Measurements from ENCODE around the gene SPSB1.

The SPSB1 gene

DNA sequence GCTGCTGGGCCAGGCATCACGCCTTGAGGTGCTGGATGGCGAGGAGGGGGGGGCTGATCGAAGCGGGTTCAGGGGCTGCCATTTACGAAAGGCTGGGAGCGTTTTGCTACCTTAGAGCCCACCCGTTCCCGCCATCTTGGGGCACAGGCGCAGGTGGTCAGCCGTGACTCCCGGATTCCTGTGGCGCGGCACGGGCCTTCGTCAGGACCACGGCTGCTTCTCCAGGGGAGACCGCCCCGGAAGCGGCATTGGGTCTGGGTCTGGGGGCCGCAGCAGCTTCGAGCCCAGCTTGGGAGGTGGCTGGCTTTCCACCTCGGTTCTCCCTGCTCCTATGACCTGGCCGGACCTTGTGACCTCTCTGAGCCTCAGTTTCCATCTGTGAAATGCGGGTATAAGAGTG lies 23.8 kb downstream of the SPSB1 start:
- in situ Hi-C loops (cut with MboI; ENCODE audit: low sequenced_read_pairs) = no loop called here
- Histone ChIP-seq H3K4me1 (no peaks in the 10 kb centered on the region; the same call in 1 of the 2 replicates), H3K4me3 (no peak overlapping the region)

GRCh38 chr1:9317072-9317471 lies 24.4 kb downstream of the SPSB1 start:
- Histone ChIP-seq H3K36me3 (replicated peaks) (no peaks in the 10 kb centered on the region), H3K9me3 (no peaks in the 10 kb centered on the region), H3K4me1 (no peaks in the 10 kb centered on the region; the same call in 1 of the 2 replicates), H3K4me3 (no peak overlapping the region), H3K27me3 (ENCODE audit: low read depth) (no peaks in the 10 kb centered on the region)
- in situ Hi-C loops (cut with MboI; ENCODE audit: low sequenced_read_pairs) = no loop called here
- no peak for DNase-seq (ENCODE audit: low spot score in 2 of 2)

More for the DNA sequence above, 23.8 kb downstream of the SPSB1 start:
- Histone ChIP-seq H3K27me3 (ENCODE audit: low read depth) (no peaks in the 10 kb centered on the region), H3K9me3 (no peaks in the 10 kb centered on the region), H3K36me3 (replicated peaks) (no peaks in the 10 kb centered on the region)
- DNase-seq (ENCODE audit: low spot score in 2 of 2) = no peak

DNA sequence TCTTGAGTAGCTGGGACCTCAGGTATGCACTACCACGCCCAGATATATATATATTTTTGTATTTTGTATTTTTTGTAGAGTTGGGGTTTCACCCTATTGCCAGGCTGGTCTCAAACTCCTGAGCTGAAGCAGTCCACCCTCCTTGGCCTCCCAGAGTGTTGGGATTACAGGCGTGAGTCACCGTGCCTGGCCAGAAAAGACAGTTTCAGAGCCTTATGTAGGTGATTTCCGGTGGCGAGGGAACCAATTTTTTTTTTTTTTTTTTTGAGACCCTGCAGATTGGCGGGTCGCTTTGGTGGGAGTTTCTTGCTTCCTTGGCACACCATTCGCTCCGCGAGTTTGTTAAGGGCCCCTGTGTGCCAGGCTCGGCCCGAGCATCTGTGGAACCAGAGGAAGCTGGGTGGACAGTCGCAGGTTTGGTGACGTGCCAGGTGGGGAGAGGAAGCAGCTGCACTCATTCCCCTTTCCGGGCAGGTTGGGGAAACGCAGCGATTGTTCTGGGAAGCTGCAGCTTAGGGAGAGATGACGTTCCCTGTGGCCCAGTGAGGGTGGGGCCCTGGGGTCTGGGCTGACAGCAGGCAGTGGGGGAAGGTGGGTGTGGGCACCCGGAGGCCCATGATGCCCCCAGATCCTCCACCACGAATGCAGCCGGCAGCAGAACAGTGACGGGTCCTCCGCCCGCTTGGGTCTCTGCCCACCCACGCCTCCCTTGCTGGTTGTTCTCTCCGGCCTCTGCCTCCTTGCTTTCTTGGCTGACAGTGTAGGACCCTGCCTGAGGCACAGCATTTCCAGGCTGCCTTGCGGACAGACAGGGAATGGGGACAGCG lies 25.1 kb downstream of the SPSB1 start:
- in situ Hi-C loops (cut with MboI; ENCODE audit: low sequenced_read_pairs) = no loop called here
- H3K4me3 ChIP-seq = no peak overlapping the region
- H3K9me3 ChIP-seq = no peaks in the 10 kb centered on the region
- H3K4me1 ChIP-seq = no peaks in the 10 kb centered on the region
- no peaks in the 10 kb centered on the region for H3K36me3 ChIP-seq (replicated peaks)
- DNase-seq (ENCODE audit: low spot score in 2 of 2) = no peak
- H3K27me3 ChIP-seq (ENCODE audit: low read depth) = no peaks in the 10 kb centered on the region

DNA sequence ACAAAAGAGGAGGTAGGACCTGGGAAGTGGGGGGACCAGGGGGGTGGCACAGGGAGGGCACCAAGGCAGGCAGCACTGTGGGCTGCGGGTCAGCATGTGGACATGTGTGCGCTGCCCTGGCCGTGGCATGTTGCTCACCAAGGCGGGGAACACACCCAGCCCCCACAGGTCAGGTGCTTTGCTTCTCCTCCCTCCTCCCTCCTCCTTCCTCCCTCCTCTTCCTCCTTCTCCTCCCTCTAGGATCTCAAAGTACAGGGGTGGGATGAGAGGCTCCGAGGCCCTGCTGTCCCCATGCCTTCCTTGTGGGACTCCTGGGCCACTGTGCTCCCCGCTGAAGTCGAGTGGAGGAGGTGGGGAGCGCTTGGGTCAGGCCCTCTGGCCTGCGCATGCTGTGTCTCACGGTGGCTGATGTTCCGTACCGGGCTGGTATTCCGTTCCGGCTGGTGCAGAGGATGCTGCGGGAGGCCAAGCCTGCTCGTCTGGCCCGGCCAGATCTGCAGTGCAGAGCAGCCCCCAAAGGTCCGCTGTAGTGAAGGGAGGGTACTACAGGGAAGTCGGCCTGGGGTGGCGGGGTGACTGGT lies 26.6 kb downstream of the SPSB1 start:
- H3K4me1 ChIP-seq = no peaks in the 10 kb centered on the region
- no peak overlapping the region for H3K4me3 ChIP-seq
- no peaks in the 10 kb centered on the region for H3K27me3 ChIP-seq (ENCODE audit: low read depth)
- DNase-seq (ENCODE audit: low spot score in 2 of 2) = no peak
- in situ Hi-C loops (cut with MboI; ENCODE audit: low sequenced_read_pairs) = no loop called here
- no peaks in the 10 kb centered on the region for H3K9me3 ChIP-seq
- no peaks in the 10 kb centered on the region for H3K36me3 ChIP-seq (replicated peaks)

DNA sequence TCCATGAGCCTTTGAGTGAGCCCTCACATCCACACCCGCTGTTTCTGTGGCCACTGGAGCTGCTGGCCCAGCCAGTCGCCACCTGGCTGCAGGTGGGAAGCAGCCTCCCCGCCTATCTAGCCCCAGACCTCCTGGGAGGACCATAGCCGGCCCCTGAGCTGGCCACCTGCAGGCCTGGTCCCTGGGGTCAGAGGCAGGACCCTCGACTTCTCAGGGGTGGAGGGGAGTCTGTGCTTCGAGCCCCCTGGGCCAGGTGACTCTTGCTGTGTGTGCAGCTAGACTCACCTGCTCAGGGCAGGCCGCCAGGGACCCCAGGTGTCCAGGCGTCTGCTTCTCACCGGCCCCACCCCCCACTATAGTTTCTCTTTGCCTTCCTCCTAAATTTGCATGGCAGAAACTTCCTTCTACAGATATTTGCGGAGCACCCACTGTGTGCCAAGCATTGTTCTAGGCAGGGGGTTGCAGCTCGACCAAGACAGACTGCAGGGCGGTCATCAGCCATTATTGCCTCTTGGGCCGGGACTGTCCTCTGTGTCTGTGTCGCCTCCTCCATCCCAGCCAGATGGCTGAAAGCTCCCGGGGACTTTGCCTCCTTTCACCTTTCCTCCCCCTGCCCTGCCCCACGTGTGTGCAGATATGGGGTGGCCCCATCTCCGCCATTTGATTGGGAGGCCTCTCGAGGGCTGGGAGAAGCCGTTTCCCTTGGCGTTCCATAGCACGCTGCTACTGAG lies 27.3 kb downstream of the SPSB1 start:
- H3K9me3 ChIP-seq = no peaks in the 10 kb centered on the region
- in situ Hi-C loops (cut with MboI; ENCODE audit: low sequenced_read_pairs) = no loop called here
- H3K27me3 ChIP-seq (ENCODE audit: low read depth) = no peaks in the 10 kb centered on the region
- no peak overlapping the region for H3K4me3 ChIP-seq
- no peaks in the 10 kb centered on the region for H3K36me3 ChIP-seq (replicated peaks)
- DNase-seq (ENCODE audit: low spot score in 2 of 2) = no peak
- H3K4me1 ChIP-seq = no peaks in the 10 kb centered on the region

- in situ Hi-C loops (cut with MboI; ENCODE audit: low sequenced_read_pairs) = no loop called here
- H3K9me3 ChIP-seq = no peaks in the 10 kb centered on the region
- no peaks in the 10 kb centered on the region for H3K4me1 ChIP-seq
- H3K27me3 ChIP-seq (ENCODE audit: low read depth) = no peaks in the 10 kb centered on the region
- no peak overlapping the region for H3K4me3 ChIP-seq
- no peak for DNase-seq (ENCODE audit: low spot score in 2 of 2)
- no peaks in the 10 kb centered on the region for H3K36me3 ChIP-seq (replicated peaks)
Observed at GRCh38 chr1:9320520-9321479, 28.1 kb downstream of the SPSB1 start.

DNA sequence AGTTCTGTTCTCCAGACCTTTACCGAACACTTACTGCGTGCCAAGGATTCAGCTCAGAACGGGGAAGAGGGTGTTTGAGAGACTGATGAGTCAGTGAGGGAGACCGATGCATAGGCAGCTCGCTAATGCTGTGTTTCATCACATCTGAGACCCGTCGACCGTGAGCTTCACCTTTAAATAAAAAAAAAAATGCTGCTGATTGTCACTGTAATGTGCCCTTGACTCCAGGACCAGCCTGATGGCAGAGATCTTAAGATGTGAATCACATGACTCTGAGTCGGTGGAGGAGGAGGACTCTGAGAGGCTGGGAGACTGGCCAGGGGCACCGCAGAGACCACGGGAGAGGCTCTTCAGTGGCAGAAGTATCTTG lies 28.8 kb downstream of the SPSB1 start:
- in situ Hi-C loops (cut with MboI; ENCODE audit: low sequenced_read_pairs) = no loop called here
- no peaks in the 10 kb centered on the region for H3K4me1 ChIP-seq
- H3K27me3 ChIP-seq (ENCODE audit: low read depth) = no peaks in the 10 kb centered on the region
- H3K9me3 ChIP-seq = no peaks in the 10 kb centered on the region
- DNase-seq (ENCODE audit: low spot score in 2 of 2) = no peak
- H3K36me3 ChIP-seq (replicated peaks) = no peaks in the 10 kb centered on the region
- H3K4me3 ChIP-seq = no peak overlapping the region

DNA sequence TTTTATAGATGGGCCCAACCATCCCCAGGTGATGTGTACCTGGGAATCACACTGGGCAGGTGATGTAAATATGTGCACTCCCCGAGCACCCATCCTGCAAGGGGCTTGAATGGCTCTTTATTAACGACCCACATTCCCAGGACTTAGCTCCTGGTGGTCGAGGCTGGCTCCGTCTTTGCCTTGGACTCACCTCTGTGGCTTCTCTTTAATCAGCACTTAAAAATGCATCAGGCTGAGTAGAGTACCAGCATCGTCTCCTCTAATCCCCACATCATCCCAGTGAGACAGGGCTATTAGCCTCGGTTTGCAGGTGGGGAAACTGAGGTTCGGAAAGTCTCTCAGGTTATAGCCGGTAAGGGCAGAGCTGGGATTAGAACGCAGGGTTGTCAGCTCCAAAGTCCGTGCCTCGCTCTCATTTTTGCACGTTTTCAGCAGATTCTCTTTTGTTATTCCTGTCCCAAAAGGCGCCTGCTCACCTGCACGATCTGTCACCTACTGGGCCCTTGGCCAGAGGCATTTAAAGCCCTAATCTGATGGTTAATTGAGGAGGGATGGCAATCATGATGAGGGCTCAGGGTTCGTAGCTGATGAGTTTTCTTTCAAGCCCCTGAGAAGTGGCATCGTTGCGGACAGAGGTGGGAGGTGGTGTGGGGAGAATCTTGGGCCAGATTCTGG lies 29.4 kb downstream of the SPSB1 start:
- Histone ChIP-seq H3K4me1 (no peaks in the 10 kb centered on the region), H3K9me3 (no peaks in the 10 kb centered on the region), H3K27me3 (ENCODE audit: low read depth) (no peaks in the 10 kb centered on the region), H3K4me3 (no peak overlapping the region), H3K36me3 (replicated peaks) (no peaks in the 10 kb centered on the region)
- DNase-seq (ENCODE audit: low spot score in 2 of 2) = no peak
- in situ Hi-C loops (cut with MboI; ENCODE audit: low sequenced_read_pairs) = no loop called here

- H3K36me3 ChIP-seq (replicated peaks) = no peaks in the 10 kb centered on the region
- no peaks in the 10 kb centered on the region for H3K9me3 ChIP-seq
- no peak overlapping the region for H3K4me3 ChIP-seq
- DNase-seq (ENCODE audit: low spot score in 2 of 2) = no peak
- no peaks in the 10 kb centered on the region for H3K27me3 ChIP-seq (ENCODE audit: low read depth)
- no peaks in the 10 kb centered on the region for H3K4me1 ChIP-seq
- in situ Hi-C loops (cut with MboI; ENCODE audit: low sequenced_read_pairs) = no loop called here
Observed at GRCh38 chr1:9322661-9323244, 30.1 kb downstream of the SPSB1 start.

DNA sequence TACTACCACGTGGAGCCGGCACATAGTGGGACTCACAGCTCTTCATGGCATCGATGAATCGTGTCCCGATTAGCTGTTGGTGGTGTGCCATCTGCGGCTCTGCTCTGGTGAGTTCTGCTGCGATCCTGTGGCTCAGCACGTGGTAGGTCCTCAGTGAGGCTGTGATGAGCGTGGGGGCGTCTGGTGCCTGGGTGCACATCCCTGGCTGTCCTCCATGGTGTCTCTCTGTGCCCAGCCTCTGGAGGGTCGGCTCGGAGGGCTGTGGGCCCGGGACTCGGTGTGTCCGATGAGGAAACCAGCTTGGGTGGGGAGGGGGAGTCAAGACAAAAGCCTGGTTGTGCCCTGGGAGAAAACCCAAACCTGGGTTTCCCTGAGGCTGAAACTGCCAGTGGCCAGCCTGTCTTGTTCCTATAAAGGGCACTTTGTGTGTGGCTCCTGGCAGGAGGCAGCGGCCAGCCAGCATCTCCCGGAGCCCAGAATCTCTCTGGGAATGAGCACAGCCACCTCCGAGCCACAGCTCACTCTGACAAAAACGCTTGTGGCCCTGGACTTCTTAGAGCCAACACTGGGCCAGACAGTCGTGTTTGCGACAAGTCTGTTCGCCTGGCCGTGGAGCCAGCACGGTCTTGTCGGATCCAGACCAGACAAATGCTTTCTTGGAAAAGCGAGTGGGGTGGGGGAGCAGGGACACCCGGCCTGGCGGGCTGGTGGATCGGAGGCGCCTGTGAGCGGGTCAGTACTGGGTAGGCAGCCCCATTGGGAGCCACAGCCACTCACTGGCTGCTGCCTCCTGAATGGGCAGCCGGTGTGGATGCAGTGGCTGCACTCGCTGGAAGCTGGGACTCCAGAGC lies 31.8 kb downstream of the SPSB1 start:
- no peaks in the 10 kb centered on the region for H3K9me3 ChIP-seq
- no peak overlapping the region for H3K4me3 ChIP-seq
- DNase-seq (ENCODE audit: low spot score in 2 of 2) = no peak
- H3K4me1 ChIP-seq = no peaks in the 10 kb centered on the region
- in situ Hi-C loops (cut with MboI; ENCODE audit: low sequenced_read_pairs) = no loop called here
- no peaks in the 10 kb centered on the region for H3K27me3 ChIP-seq (ENCODE audit: low read depth)
- no peaks in the 10 kb centered on the region for H3K36me3 ChIP-seq (replicated peaks)

DNA sequence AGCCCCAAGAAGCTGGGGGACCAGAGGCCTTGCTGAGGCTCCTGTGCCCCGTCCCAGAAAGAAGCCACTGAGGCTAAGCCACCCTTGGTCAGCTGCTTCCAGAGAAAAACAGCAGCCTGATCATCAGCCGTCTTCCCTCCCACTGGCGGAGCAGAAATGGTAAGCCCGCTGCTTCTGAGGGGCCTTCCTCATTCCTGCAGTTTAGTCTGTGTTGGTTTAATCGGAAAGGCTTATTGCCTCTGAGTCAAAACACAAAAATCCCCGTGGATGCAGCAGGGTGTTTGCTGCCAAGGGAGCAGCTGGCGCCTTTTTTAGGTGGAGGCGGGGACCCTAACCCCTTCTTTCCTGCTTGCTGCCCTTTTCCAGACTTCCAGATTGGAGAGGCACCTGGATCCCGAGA lies 33.9 kb downstream of the SPSB1 start:
- Histone ChIP-seq H3K4me3 (no peak overlapping the region), H3K9me3 (no peaks in the 10 kb centered on the region), H3K4me1 (no peaks in the 10 kb centered on the region), H3K27me3 (ENCODE audit: low read depth) (no peaks in the 10 kb centered on the region), H3K36me3 (replicated peaks) (no peaks in the 10 kb centered on the region)
- DNase-seq (ENCODE audit: low spot score in 2 of 2) = no peak
- in situ Hi-C loops (cut with MboI; ENCODE audit: low sequenced_read_pairs) = no loop called here

GRCh38 chr1:9328201-9328600 lies 35.5 kb downstream of the SPSB1 start:
- no peaks in the 10 kb centered on the region for H3K4me1 ChIP-seq
- no peaks in the 10 kb centered on the region for H3K27me3 ChIP-seq (ENCODE audit: low read depth)
- DNase-seq (ENCODE audit: low spot score in 2 of 2) = no peak
- H3K9me3 ChIP-seq = no peaks in the 10 kb centered on the region
- H3K36me3 ChIP-seq (replicated peaks) = no peaks in the 10 kb centered on the region
- in situ Hi-C loops (cut with MboI; ENCODE audit: low sequenced_read_pairs) = no loop called here
- H3K4me3 ChIP-seq = no peak overlapping the region
